ENCODE results near the gene C19orf81.
"Not testable (repeated sequence)": the region's sequence is repeated elsewhere in the genome, so short reads cannot be mapped to it uniquely, and the experiment has no call there.

The C19orf81 gene

GRCh38 chr19:50649433-50650391 lies at the start of gene C19orf81:
TSS of gene C19orf81 (plus strand) at chr19:50649445. CDS start at chr19:50649445, 0 bp downstream.
- DNase-seq, result peak in 4 of 51 donors; percentile 6 to 36 (median 18)

GRCh38 chr19:50601407-50602088 lies 47.7 kb upstream of the C19orf81 start:
- no peak for DNase-seq

- no peak for DNase-seq
Measured at GRCh38 chr19:50602089-50602422, 47.2 kb upstream of the C19orf81 start.

GRCh38 chr19:50602496-50602895 lies 46.7 kb upstream of the C19orf81 start:
- no peak for DNase-seq

- no peak for DNase-seq
Measured at GRCh38 chr19:50602935-50603334, 46.3 kb upstream of the C19orf81 start.

- DNase-seq, result peak in 3 of 51 donors; percentile 9 to 18 (median 11)
Measured at GRCh38 chr19:50604264-50605073, 44.8 kb upstream of the C19orf81 start.

GRCh38 chr19:50606059-50606836 lies 43.0 kb upstream of the C19orf81 start:
- peak in 13 of 51 donors; percentile 6 to 47 (median 27) for DNase-seq

- DNase-seq, result peak in 1 of 51 donors; percentile 15
Measured at GRCh38 chr19:50607388-50607787, 41.9 kb upstream of the C19orf81 start.

- peak in 50 of 51 donors; percentile 13 to 99 (median 91) for DNase-seq
Measured at GRCh38 chr19:50607874-50608785, 41.1 kb upstream of the C19orf81 start.

- not testable (repeated sequence) for DNase-seq
Measured at GRCh38 chr19:50612504-50613404, 36.5 kb upstream of the C19orf81 start.

GRCh38 chr19:50618379-50618778 lies 30.9 kb upstream of the C19orf81 start:
- not testable (repeated sequence) for DNase-seq

GRCh38 chr19:50619184-50619583 lies 30.1 kb upstream of the C19orf81 start:
- DNase-seq, result not testable (repeated sequence)

GRCh38 chr19:50620394-50620906 lies 28.8 kb upstream of the C19orf81 start:
- not testable (repeated sequence) for DNase-seq

GRCh38 chr19:50624949-50625600 lies 24.2 kb upstream of the C19orf81 start:
- no peak for DNase-seq

GRCh38 chr19:50626011-50626410 lies 23.2 kb upstream of the C19orf81 start:
- no peak for DNase-seq

GRCh38 chr19:50626795-50627194 lies 22.4 kb upstream of the C19orf81 start:
- DNase-seq, result no peak

GRCh38 chr19:50628146-50628545 lies 21.1 kb upstream of the C19orf81 start:
- no peak for DNase-seq

GRCh38 chr19:50628551-50628950 lies 20.7 kb upstream of the C19orf81 start:
- no peak for DNase-seq

Data from hypothalamus (tissue), 51 donors.